C4-2B (cell line): ENCODE measurements around the gene PIK3R3.

Source experiments
- H3K27ac ChIP-seq: fragments of 450-650 bp; 2 replicates; pipeline ENCODE4 v1.5.1; 2017
- CTCF ChIP-seq: fragments of 450-650 bp; conservative IDR thresholded peaks from 2 replicates; pipeline ENCODE4 v1.5.1; 2017; ENCODE audit warnings: mild to moderate bottlenecking
- ZFX ChIP-seq: fragments of 450-650 bp; IDR thresholded peaks from 2 replicates; pipeline ENCODE4 v1.6.1; 2017

Gene PIK3R3

GRCh38 chr1:46036894-46037839, 95.3 kb downstream of the PIK3R3 start:
- peak overlapping the region; percentile 8; the same call in 1 of the 2 replicates for H3K27ac ChIP-seq
- TF ChIP-seq CTCF (peak; percentile 98), ZFX (no peak)

- no peak for TF ChIP-seq CTCF
- no peak for TF ChIP-seq ZFX
- no peak overlapping the region for H3K27ac ChIP-seq
These were observed 97.6 kb downstream of the PIK3R3 start for GRCh38 chr1:46034601-46035516.

GRCh38 chr1:46030876-46031660, 101.4 kb downstream of the PIK3R3 start:
- TF ChIP-seq ZFX (no peak), CTCF (no peak)
- H3K27ac ChIP-seq = no peak overlapping the region

GRCh38 chr1:46030074-46030870, 102.2 kb downstream of the PIK3R3 start:
- TF ChIP-seq ZFX (no peak), CTCF (no peak)
- no peak overlapping the region for H3K27ac ChIP-seq

- H3K27ac ChIP-seq = no peak overlapping the region
- TF ChIP-seq CTCF (no peak), ZFX (no peak)
These were observed 104.4 kb downstream of the PIK3R3 start for GRCh38 chr1:46027788-46028573.

GRCh38 chr1:46026531-46026930, 105.9 kb downstream of the PIK3R3 start:
- no peak overlapping the region for H3K27ac ChIP-seq
- TF ChIP-seq ZFX = no peak
- no peak for TF ChIP-seq CTCF
